GM18498 (cell line): Measurements from ENCODE around the gene CD300A.
A peak's percentile ranks its signal among the peaks of the same experiment; 100 is the strongest.
"Not testable (repeated sequence)": the region's sequence is repeated elsewhere in the genome, so short reads cannot be mapped to it uniquely, and the experiment has no call there.

ENCODE experiments used
- ATAC-seq: cut with Tn5 transposase; IDR thresholded peaks from one replicate; pipeline ENCODE4 v1.9.1; 2021; ENCODE audit warnings: mild to moderate bottlenecking, moderate library complexity; ENCODE audit not compliant: unreplicated experiment

Gene CD300A

DNA sequence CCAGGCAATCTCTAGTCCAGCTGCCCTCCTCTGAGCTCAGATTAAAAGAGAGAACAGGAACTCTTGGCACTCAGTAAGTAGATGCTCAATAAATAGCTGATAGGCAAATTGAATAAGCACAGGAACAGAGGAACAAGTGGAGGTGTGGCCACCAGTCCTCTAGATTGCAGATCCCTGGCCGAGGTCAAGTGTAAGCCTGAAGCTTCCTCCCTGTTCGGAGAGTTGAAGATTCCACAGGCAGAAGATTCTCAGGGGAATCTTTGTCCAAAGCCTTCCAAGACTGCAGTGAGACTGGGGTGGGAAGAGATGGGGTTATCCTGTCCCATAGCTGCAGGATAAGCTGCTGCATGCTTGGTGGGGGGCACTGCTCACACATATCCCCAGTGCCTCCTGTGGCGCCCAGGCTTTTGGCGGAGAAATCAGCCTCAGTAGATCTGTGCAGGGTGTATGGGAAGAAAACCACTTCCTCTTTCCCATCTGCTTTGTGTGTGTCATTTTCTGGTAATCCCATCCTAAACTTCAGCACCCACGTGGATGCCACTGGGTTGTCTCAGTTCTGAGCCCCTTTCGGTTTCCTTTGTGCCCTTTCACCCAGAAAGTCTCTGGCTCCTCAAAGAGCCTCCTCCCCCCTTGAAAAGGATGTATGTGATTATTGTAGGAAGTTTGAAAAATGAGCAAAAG, 12.1 kb downstream of the CD300A start:
- ATAC-seq: no peak

DNA sequence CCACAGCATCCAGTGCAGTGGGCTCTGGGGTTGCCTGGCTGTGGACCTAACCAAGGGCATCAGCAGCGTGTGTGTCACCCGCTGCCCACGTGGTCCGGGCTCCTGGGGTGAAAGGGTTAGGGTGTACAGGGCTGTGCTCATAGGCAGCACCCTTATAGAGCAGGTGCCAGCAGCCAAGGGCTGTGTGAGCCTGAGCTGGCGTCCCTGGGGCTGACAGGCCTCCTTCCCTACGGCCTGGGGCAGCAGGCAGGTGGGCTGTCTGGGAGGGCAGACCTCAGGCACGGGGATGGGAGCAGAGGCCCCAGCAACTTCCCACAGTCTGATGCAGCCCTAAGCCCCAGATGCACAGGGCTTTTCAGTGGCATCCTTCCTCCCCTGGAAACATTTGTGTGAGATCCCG, 13.9 kb downstream of the CD300A start:
- ATAC-seq: no peak

DNA sequence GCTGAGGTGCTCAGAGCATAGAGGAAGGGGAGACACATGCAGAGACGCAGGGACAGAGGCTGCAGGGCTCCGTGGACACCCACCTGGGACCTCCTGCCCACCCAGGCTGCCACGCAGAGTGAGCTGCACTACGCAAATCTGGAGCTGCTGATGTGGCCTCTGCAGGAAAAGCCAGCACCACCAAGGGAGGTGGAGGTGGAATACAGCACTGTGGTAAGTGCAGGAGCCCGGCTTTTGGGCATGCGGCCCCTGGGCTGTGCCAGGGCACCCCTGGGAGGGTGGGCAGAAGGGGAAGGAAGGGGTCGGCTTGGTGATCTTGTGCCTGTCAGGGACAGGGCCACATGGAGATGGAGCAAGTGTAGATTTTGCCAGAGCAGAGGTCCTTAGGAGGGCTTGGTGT, 15.2 kb downstream of the CD300A start:
- ATAC-seq: no peak

DNA sequence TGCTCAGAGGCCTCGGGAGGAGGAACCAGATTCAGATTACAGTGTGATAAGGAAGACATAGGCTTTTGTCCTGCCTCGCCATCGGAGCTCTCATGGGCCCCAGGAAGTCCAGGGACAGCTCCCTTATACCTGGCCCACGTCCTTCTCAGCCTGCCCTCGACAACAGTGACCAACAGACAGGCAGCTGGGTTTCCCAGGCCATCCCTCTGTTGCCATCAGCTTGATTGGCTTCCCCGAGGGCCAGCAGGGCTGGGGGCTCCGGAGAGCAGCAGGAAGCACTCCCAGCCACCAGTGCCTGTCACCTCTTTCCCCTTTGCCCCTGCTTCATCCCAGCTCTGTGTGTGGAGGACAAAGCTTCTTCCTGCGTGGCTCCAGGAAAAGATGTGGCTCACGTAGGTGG, 17.6 kb downstream of the CD300A start:
- ATAC-seq: no peak

DNA sequence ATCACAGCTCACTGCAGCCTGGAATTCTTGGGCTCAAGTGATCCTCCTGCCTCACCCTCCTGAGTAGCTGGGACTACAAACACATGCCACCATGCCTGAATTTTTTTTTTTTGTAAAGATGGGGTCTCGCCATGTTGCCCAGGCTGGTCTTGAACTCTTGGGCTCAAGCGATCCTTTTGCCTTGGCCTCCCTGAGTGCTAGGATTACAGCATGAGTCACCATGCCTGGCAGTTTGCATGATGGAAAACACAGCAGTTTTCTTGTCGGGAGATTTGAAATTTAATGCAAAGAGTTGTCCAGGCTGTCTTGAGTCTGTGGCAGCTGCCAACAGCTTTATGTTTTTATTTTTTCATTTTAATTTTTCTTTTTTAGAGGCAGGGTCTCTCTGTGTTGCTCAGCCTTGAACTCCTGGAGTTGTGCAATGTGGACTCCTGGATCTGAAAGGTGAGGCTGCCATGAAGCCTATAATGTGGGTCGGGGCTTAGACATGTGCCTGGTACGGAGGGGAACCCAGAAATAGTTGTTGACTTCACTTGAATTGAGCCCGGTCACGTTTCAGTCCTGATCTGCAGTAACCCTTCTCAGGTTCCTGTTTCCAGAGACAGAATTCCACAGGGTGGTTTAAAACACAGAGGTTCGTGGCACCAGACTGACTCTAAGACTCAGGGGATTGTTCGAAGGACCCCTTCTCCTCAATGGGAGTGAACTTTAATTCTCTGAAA, 18.7 kb downstream of the CD300A start:
- no peak for ATAC-seq

DNA sequence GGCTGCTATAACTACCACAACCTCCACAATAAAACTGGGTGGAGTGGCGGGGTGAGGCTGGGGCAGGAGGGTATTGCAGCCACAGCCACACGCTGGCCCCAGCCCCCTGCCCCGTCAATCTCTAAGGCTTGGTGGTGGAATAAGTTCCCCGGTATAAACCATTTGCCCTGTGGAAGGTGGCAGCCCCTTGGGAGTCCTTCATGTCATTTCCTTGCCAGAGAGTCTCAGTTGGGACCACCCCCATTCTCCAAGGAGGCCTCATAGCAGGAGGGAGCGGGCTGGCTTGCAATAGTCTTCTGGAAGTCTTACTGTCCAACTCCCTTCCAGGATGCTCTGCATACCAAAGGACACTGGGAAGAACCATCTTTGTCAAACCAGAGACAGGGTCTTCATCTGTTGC, 19.4 kb downstream of the CD300A start:
- ATAC-seq: no peak

DNA sequence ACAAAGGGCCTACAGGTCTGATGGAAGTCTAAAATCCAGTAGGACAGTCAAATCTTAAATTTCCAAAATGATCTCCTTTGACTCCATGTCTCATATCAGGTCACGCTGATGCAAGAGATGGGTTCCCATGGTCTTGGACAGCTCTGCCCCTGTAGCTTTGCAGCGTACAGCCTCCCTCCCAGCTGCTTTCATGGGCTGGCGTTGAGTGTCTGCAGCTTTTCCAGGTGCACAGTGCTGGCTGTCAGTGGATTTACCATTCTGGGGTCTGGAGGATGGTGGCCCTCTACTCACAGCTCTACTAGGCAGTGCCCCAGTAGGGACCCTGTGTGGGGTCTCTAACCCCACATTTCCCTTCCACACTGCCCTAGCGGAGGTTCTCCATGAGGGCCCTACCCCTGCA, 21.8 kb downstream of the CD300A start:
- ATAC-seq: not testable (repeated sequence)

DNA sequence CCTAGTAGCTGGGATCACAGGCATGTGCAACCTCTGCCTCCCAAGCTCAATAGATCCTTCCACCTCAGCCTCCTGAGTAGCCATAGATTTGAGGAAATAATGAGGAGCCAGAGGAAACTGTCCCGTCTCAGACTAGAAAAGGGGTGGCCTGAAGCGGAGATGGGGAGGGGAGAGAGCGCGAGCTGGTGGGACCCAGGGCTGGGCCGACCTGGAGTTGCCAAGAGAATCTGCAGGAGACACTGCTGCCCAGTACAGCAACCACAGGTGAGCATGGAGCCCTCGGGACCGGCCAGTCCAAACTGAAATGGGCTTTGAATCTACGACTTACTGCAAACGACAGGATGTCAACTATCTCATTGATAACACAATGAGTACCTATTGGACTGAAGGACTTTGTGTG, 24.3 kb downstream of the CD300A start:
- ATAC-seq: no peak

DNA sequence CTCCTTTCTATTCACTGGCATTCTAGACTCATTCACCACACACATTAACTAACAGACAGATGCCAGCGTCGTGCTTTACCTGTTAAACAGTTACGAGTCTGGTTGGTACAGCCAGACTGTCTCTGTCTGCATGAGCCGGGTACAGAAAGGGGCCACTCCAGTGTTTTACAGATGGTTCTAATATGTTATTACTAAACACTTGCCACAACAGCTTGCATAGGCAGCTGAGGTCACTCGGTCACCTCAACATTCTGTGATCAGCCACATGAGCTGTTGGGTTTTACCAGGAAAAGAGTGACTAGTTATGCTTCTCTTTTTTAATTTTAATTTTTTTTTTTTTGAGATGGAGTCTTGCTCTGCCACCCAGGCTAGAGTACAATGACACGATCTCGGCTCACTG, 25.2 kb downstream of the CD300A start:
- no peak for ATAC-seq

DNA sequence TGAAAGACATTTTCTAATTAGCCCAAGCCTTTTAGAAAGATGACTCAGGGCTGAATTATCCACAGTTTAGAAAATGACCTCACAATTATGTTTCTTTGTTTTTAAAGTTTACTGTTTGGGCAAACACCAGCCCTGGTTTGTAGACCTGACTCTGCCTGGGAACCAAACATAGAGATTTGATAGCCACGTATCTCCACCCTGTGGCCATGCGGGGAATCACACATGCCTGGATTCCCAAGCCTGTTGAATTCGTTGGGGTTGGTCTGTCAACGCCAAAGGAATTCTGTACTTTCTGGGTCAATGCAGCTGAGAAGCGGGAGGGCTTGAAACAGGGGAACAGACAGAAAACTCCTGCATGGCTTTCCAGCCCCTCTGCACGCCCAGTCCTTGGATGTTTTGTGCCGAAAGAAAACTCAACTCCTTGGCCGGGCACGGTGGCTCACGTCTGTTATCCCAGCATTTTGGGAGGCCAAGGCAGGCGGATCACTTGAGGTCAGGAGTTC, 26.9 kb downstream of the CD300A start:
- ATAC-seq: no peak

DNA sequence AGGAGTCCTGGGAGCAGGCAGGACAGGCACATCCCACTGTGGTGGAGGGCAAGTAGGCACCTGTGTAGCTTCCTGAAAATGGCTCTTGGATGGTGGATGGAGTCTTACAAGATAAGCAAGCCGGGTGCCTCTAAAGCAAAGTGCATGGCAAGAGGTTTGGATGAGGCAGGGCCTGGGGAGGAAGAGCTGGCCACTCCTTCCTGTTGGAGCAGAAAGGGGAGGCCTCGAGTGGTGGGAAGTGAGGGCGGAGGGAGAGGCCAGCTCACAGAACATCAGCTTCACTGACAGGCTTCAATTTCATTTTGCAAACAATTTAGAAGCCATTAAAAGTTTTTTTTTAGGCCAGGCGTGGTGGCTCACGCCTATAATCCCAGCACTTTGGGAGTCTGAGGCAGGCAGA, 31.0 kb downstream of the CD300A start:
- ATAC-seq: no peak

DNA sequence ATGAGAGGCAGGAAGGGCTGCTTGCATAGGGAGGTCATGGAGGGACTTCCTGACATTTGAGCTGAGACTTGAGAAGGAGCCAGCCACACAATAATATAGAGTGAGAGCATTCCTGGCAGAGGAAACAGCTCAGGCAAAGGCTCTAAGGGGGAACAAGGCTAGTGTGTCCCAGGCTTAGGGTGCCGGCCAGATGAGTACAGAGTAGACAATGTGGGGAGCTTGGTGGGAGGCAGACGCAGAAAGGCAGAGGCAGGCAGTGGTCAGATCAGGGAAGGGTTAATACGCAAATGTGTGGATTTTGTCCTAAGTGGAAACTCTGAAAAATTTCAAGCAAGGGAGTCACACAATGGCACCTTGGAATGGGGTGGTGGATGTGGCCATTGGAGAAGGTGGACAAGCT, 33.6 kb downstream of the CD300A start:
- ATAC-seq: no peak

DNA sequence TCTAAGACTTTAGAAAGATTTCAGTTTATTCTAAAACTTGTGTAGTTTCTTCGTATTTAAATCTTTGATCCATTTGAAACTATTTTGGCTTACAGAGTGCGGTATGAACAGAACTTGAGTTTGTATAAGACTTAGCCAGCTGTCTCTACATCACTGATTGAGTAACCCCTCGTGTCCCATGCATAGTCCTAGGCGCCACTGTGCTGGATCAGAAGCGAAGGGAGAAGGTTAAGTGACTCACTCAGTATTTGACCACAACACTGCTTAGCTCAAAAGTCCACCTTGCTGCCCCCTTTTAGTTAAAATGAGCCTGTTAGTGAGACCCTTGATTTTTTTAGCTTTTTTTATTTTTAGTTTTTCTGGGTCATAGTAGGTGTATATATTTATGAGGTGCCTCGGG, 36.4 kb downstream of the CD300A start:
- ATAC-seq: no peak

DNA sequence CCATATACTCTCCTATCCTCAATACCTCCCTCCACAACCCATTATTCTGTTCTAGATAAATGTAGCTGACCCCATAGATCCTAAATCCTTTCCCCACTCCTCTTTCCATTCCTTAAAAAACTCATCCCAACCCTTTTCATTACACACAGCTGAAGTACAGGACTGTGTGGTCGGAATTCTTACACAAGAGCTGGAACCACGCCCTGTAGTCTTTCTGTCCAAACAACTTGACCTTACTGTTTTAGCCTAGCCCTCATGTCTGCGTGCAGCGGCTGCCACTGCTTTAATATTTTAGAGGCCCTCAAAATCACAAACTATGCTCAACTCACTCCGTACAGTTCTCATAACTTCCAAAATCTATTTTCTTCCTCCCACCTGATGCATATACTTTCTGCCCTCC, 37.5 kb downstream of the CD300A start:
- not testable (repeated sequence) for ATAC-seq

DNA sequence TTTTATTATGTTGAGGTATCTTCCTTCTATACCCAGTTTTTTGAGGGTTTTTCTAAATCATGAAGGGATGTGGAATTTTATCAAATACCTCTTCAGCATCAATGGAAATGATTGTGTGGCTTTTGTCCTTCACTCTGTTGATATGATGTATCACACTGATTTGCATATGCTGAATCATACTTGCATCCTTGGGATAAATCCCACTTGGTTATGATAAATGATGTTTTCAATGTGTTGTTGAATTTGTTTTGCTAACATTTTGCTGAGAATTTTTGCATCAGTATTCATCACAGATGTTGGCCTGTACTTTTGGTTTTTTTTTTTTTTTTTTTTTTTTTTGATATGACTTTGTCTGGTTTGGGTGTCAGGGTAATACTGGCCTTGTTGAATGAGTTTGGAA, 41.7 kb downstream of the CD300A start:
- ATAC-seq: no peak

DNA sequence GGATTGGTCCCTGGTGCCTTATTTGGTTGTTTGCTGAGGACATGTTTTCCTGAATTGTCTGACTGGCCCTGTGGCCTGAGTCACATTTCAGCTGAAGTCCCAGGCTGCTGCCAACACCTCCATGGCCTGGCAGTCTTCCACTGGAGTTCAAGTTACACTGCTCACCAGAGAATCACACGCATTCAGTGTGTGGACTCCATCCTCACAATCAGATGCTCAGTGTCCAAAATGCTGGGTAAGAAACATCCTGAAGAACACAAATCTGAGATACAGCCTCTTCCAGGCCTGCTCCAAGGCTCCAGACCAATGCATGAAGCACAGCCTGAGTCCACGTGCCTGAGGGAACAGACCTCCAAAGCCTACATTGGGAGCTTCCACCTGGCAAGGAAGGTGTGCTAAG, 45.6 kb downstream of the CD300A start:
- ATAC-seq: no peak

DNA sequence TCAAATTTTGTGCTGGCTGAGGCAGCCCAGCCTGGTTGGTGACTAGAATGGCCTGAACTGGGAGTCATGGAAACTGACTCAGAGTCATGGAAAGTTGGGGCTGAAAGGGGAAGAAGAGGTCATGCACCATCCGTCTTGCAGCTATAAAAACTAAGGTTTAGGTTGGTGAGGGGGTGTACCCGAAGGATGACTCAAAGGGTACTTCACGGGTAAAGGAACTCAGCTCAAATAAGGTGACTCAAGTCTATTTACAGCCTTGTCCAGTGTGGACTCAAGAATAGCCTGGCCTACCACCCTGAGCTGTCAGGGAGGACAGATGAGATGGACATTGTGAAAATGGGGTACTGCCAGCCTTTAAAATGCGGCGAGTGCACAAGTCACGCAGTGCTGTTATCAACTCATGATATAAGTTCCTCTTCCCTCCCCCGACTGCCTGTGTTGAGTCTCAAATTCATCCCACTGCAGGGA, 46.2 kb downstream of the CD300A start:
- peak; percentile 56 for ATAC-seq

DNA sequence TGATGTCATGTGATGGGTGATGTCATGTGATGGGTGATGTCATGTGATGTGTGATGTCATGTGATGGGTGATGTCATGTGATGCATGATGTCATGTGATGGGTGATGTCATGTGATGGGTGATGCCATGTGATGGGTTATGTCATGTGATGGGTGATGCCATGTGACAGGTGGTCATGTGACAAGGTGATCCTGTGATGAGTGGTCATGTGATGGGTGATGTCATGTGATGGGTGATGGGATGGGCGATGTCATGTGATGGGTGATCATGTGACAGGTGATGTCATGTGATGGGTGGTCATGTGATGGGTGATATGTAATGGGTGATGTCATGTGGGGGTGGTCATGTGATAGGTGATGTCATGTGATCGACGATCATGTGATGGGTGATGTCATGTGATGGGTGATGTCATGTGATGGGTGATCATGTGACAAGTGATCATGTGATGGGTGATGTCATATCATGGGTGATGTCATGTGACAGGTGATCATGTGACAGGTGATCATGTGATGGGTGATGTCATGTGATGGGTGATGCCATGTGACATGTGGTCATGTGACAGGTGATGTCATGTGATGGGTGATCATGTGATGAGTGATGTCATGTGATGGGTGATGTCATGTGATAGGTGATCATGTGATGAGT, 47.7 kb downstream of the CD300A start:
- ATAC-seq: no peak

DNA sequence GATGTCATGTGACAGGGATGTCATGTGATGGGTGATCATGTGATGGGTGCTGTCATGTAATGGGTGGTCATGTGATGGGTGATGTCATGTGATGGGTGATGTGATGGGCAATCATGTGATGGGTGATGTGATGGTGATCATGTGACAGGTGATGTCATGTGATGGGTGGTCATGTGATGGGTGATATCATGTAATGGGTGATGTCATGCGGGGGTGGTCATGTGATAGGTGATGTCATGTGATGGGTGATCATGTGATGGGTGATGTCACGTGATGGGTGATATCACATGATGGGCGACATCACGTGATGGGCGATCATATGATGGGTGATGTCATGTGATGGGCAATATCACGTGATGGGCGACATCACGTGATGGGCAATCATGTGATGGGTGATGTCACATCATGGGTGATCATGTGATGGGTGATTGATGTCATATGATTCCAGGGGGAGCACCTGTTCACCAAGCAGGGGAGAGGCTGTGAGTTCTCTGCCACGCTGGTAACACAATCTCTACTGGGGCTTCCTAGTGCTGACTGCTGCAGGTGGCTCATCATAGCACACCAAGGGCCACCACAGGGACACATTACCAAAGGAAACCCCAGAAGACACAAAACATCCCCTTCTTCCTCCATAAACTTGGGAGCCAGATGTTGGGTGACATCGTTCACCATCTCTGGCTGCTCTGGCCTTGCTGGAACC, 48.3 kb downstream of the CD300A start:
- no peak for ATAC-seq

DNA sequence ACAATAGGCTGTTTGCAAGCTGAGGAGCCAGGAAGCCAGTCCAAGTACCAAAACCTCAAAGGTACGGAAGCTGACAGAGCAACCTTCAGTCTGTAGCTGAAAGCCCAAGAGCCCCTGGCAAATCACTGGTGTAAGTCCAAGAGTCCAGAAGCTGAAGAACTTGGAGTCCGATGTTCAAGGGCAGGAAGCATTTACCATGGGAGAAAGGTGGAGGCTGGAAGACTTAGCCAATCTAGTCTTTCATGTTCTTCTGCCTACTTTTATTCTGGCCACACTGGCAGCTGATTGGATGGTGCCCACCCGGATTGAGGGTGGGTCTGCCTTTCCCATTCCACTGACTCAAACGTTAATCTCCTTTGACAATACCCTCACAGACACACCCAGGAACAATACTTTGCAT, 49.5 kb downstream of the CD300A start:
- no peak for ATAC-seq

DNA sequence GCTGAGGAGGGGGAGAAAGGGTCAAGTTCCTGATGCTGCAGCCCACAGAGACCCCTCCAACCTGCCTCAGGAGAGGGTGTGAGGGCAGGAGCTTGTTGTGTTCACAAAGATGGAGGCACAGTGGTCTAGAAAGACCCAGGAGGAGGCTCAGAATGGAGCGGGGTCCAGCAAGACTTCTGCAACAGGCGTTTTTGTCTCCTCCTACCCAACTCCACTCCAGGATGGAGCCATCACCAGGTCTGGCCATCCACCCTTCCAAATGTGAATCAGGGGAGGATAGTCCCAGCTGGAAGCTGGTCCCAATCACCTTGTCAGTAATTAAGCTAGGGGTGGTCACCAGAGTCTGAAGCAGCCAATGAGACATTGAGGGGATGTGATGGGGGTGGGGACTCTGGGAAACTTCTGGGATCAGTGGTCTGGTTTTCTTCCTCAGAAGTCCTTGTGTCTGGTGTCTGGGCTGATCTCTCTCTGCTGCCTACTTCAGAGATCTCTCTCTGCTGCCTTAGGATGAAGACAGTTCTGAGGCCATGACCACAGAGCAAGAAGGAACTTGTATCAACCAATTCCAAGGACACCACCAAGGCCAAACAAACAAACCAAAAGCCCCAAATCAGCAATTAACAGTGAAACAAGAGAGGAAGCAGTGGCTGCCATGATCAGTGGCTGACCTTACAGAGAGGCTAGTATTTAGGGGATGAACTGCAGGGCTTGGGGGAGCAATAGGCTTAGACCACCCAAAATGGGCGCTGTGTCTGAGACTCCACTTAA, 50.3 kb downstream of the CD300A start:
- ATAC-seq: no peak
